PFSK-1 (cell line): ENCODE data around the gene CDCA5.

Experiments
- SIN3A ChIP-seq: IDR thresholded peaks from 2 replicates; pipeline ENCODE4 v1.6.1; 2012; ENCODE audit warnings: mild to moderate bottlenecking, low read length, moderate library complexity, borderline replicate concordance; ENCODE audit not compliant: insufficient read depth
- TAF1 ChIP-seq: IDR thresholded peaks from 2 replicates; pipeline ENCODE4 v1.6.1; 2012; ENCODE audit warnings: low read length, control low read depth, borderline replicate concordance; ENCODE audit not compliant: insufficient read depth

DNA sequence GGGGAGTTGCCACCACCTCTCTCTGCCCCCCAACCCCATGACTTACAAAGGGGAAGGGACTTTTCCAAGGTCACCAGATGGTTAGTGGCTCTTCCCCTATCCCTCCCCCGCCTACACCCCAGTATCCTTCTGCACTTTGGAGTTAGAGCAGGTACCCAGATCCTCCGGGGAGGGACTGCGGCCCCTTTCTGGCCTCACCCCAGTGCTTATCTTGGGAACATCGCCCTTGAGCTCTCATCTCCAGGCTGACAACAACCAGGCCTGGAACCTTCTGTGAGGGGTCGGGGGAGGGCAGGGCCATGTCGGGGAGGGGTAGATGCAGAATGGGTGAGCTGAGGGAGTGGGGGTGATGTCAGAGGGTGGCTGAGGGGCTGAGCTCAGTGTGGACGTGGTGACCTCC lies 18.0 kb downstream of the CDCA5 start:
- no peak for TF ChIP-seq TAF1
- no peak for TF ChIP-seq SIN3A
